ENCODE results near the gene PFDN4.

PFDN4 gene

GRCh38 chr20:54207743-54208547 is at the start of gene PFDN4:
Gene PFDN4 (plus strand): TSS chr20:54208087. CDS start chr20:54208101, 14 bp downstream.
- peak; percentile 89 for TF ChIP-seq CTCF (IDR thresholded peaks at IDR 0.05; ENCODE audit: low read depth, low read length)
- peak within 1 kb of the TSS; percentile 97 for H3K4me3 ChIP-seq (ENCODE audit: low read depth, low read length)

GRCh38 chr20:54158226-54158625 is 49.7 kb upstream of the PFDN4 start:
- TF ChIP-seq CTCF (IDR thresholded peaks at IDR 0.05; ENCODE audit: low read depth, low read length): no peak
- H3K4me3 ChIP-seq (ENCODE audit: low read depth, low read length): no peak overlapping the region

GRCh38 chr20:54158856-54159418 is 49.0 kb upstream of the PFDN4 start:
- no peak for TF ChIP-seq CTCF (IDR thresholded peaks at IDR 0.05; ENCODE audit: low read depth, low read length)

GRCh38 chr20:54160065-54161007 is 47.6 kb upstream of the PFDN4 start:
- TF ChIP-seq CTCF (IDR thresholded peaks at IDR 0.05; ENCODE audit: low read depth, low read length): no peak
- H3K4me3 ChIP-seq (ENCODE audit: low read depth, low read length): no peak overlapping the region

More at GRCh38 chr20:54158856-54159418, 49.0 kb upstream of the PFDN4 start:
- H3K4me3 ChIP-seq (ENCODE audit: low read depth, low read length): no peak overlapping the region

- no peak for TF ChIP-seq CTCF (IDR thresholded peaks at IDR 0.05; ENCODE audit: low read depth, low read length)
- no peak overlapping the region for H3K4me3 ChIP-seq (ENCODE audit: low read depth, low read length)
Measured at GRCh38 chr20:54161008-54161820, 46.7 kb upstream of the PFDN4 start.

- TF ChIP-seq CTCF (IDR thresholded peaks at IDR 0.05; ENCODE audit: low read depth, low read length): no peak
- no peak overlapping the region for H3K4me3 ChIP-seq (ENCODE audit: low read depth, low read length)
Measured at GRCh38 chr20:54161821-54162149, 46.1 kb upstream of the PFDN4 start.
